ENCODE results near the gene HIC1. TPM values are rescaled to one million over a fixed set of nuclear protein-coding genes. Genes with fewer than 3 reads are reported as not detected.

Gene HIC1
- total and polyA plus RNA-seq, 9 of the 15 experiments (the other 6 are each of a cell fraction or from before 2014, with no cell fraction given) = 0.01 to 2.5 (median 0.18) TPM

DNA sequence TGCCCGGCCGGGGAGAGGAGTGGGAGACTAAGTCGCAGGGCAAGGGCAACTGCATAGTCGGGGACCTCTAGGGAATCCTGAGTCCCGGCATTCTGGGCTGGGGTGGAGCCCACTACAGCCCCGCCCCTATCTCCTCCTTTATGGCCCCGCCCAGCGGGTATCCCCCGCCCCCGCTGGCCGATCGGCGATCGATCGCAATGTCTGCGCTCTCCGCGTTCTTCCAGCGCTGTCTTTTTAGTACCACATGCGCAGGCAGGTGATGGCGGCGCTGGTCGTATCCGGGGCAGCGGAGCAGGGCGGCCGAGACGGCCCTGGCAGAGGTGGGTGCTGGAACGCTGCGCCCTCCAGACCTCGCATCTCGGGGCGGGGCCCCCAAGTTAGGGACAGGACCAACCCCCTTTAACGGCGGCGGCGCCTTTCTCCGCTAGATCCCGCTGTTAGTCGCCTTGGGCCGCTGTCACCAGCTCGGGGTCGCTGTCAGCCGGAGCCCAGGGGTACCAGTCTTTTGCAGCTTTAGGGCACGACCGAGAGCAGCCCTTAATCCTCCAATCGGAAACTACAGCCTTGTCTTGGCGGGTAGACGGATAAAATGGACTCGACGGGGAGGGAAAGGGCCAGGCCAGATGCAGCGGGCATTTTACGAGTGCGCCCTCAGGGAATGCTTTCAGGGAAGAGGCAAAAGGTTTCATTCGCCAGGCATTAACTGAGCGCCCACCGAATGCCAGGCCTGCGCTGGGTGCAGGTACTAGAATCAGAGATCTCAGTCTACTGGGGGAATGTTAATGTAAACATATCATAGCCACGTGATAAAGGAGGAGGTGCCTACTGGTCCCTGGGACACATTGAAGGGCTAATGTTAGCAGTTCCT lies 24.8 kb upstream of the HIC1 start, which contains the start of gene DPH1 (continued):
- TF ChIP-seq XRCC5 (IDR thresholded peaks at IDR 0.05; ENCODE audit: low read depth, low read length) (peak; percentile 93), PCBP1 (IDR thresholded peaks at IDR 0.05; ENCODE audit: low read depth, low read length, poor library complexity, severe bottlenecking) (no peak), ZNF699 (CRISPR knock-in tag; IDR thresholded peaks at IDR 0.05; ENCODE audit: insufficient replicate concordance) (no peak), DDX20 (tag; IDR thresholded peaks at IDR 0.05; ENCODE audit: low read depth) (no peak), GTF2A2 (tag; IDR thresholded peaks at IDR 0.05) (no peak), ADNP (tag; IDR thresholded peaks at IDR 0.05) (no peak), MECOM (CRISPR knock-in tag; IDR thresholded peaks at IDR 0.05) (no peak), HLTF (IDR thresholded peaks at IDR 0.05) (no peak), FOXJ3 (CRISPR knock-in tag; IDR thresholded peaks at IDR 0.05) (no peak), ZNF347 (CRISPR knock-in tag; IDR thresholded peaks at IDR 0.05; ENCODE audit: low read depth) (no peak), SMARCC2 (IDR thresholded peaks at IDR 0.05; ENCODE audit: low read depth) (no peak), ZNF79 (CRISPR knock-in tag; IDR thresholded peaks at IDR 0.05; ENCODE audit: low read depth) (no peak), ZNF707 (CRISPR knock-in tag; conservative IDR thresholded peaks at IDR 0.05) (no peak), FOXM1 (IDR thresholded peaks at IDR 0.05; ENCODE audit: low read depth) (peak; percentile 75; the same call in 1 of the 2 replicates), FOXM1 (CRISPR knock-in tag; IDR thresholded peaks at IDR 0.05; ENCODE audit: low read depth) (no peak), PKNOX1 (IDR thresholded peaks at IDR 0.05) (no peak), PREB (CRISPR knock-in tag; IDR thresholded peaks at IDR 0.05) (no peak), ZNF232 (CRISPR knock-in tag; IDR thresholded peaks at IDR 0.05) (no peak), MCM7 (IDR thresholded peaks at IDR 0.05) (no peak), POLR3A (IDR thresholded peaks at IDR 0.05; ENCODE audit: borderline replicate concordance, extremely low read depth, insufficient read depth, insufficient read length) (no peak), NR2C2 (CRISPR knock-in tag; IDR thresholded peaks at IDR 0.05) (no peak), NR2C2 (tag; IDR thresholded peaks at IDR 0.05) (peak; percentile 41; the same call in 1 of the 2 replicates), MEF2D (tag; conservative IDR thresholded peaks at IDR 0.05; ENCODE audit: low read depth) (no peak), MEF2A (IDR thresholded peaks at IDR 0.05; ENCODE audit: control insufficient read depth, low read depth, low read length) (no peak), MXD1 (CRISPR knock-in tag; IDR thresholded peaks at IDR 0.05; ENCODE audit: borderline replicate concordance, poor library complexity, severe bottlenecking) (peak; percentile 99), ZNF311 (CRISPR knock-in tag; IDR thresholded peaks at IDR 0.05) (no peak), NCOA4 (IDR thresholded peaks at IDR 0.05; ENCODE audit: partially characterized antibody) (peak; percentile 95), ZNF408 (CRISPR knock-in tag; IDR thresholded peaks at IDR 0.05; ENCODE audit: low read depth) (no peak)

Measured in K562 (cell line).